B cell (primary cell): ENCODE data around the gene NDC80. TPM values are rescaled to one million over a fixed set of nuclear protein-coding genes. Genes with fewer than 3 reads are reported as not detected.

ENCODE experiments used
- ATAC-seq: fragments of 200-7000 bp; cut with Tn5 transposase; one replicate; pipeline ENCODE4 v1.10.0; 2021; ENCODE audit warnings: low read depth, mild to moderate bottlenecking, moderate number of reproducible peaks, moderate library complexity
- CTCF ChIA-PET: fragments of 350-600 bp; sonication (Branson Sonifier 250); formaldehyde crosslinking; loops from one replicate; lab custom pipeline; 2021; ENCODE audit warnings: antibody characterized with exemption, inconsistent platforms; lab: Charles Lee
- POLR2A ChIA-PET: fragments of 350-600 bp; sonication (Branson Sonifier 250); formaldehyde crosslinking; loops from one replicate; lab custom pipeline; 2021; ENCODE audit warnings: antibody characterized with exemption; lab: Charles Lee
- DNase-seq: peaks from one replicate; pipeline ENCODE4 v3.0.0; 2013
- H2AFZ ChIP-seq: 2 replicates; pipeline ENCODE4 v1.6.1; 2012; ENCODE audit warnings: mild to moderate bottlenecking, low read depth, low read length; ENCODE audit not compliant: insufficient read depth, poor library complexity, severe bottlenecking
- H3K27ac ChIP-seq, 2 donors: 1 replicate in 1 of 2; 2 replicates in 1 of 2; pipeline ENCODE4 v1.5.1; 2012 to 2013; ENCODE audit warnings: low read length in 2 of 2, mild to moderate bottlenecking in 2 of 2, moderate library complexity in 1 of 2
- H3K27me3 ChIP-seq, 4 experiments: fragments of 200-600 bp in 1 of 4; sonication (generic) in 1 of 4; replicated peaks in 1 of 4; 1 replicate in 2 of 4; 2 replicates in 2 of 4; pipeline versions ENCODE4 v1.6.1 to v1.7.0; 2013 to 2016; ENCODE audit warnings: low read length in 3 of 4, mild to moderate bottlenecking in 2 of 4, mixed read lengths in 1 of 4, moderate library complexity in 1 of 4; ENCODE audit not compliant: insufficient read depth in 4 of 4, control insufficient read depth in 3 of 4; ENCODE audit errors: control extremely low read depth in 1 of 4
- H3K36me3 ChIP-seq, 2 experiments: replicated peaks in 1 of 2; 1 replicate in 1 of 2; 2 replicates in 1 of 2; pipeline versions ENCODE4 v1.6.1 to v1.7.1; 2013; ENCODE audit warnings: low read length in 1 of 2; ENCODE audit not compliant: insufficient read depth in 2 of 2, control insufficient read depth in 1 of 2; ENCODE audit errors: control extremely low read depth in 1 of 2, extremely low read depth in 1 of 2
- H3K4me1 ChIP-seq, 2 donors: fragments of 200-600 bp in 1 of 2; sonication (generic) in 1 of 2; 1 replicate in 1 of 2; 2 replicates in 1 of 2; pipeline versions ENCODE4 v1.5.1 to v1.6.1; 2013 to 2017; ENCODE audit warnings: low read length in 2 of 2; ENCODE audit not compliant: control insufficient read depth in 2 of 2, insufficient read depth in 2 of 2
- H3K4me2 ChIP-seq: replicated peaks from 2 replicates; pipeline ENCODE3; 2012; ENCODE audit warnings: mild to moderate bottlenecking, low read depth, low read length; ENCODE audit not compliant: poor library complexity, severe bottlenecking
- H3K4me3 ChIP-seq, 5 experiments: fragments of 200-600 bp in 1 of 5; sonication (generic) in 1 of 5; 1 replicate in 3 of 5; 2 replicates in 2 of 5; pipeline versions ENCODE4 v1.5.1 to v1.7.0; 2011 to 2016; ENCODE audit warnings: low read length in 4 of 5, mild to moderate bottlenecking in 4 of 5, low read depth in 2 of 5, control low read depth in 1 of 5, moderate library complexity in 1 of 5; ENCODE audit not compliant: insufficient read depth in 1 of 5; ENCODE audit errors: control extremely low read depth in 1 of 5, extremely low read depth in 1 of 5
- H3K79me2 ChIP-seq: fragments of 200-600 bp; sonication (generic); one replicate; pipeline ENCODE4 v1.6.0; 2016; ENCODE audit warnings: low read length; ENCODE audit not compliant: control insufficient read depth, insufficient read depth
- H3K9ac ChIP-seq: fragments of 200-600 bp; sonication (generic); 2 replicates; pipeline ENCODE4 v1.6.1; 2017; ENCODE audit warnings: mild to moderate bottlenecking, low read length, moderate library complexity
- H3K9me3 ChIP-seq, 3 donors: one replicate each; pipeline versions ENCODE4 v1.6.1 to v1.7.1; 2013; ENCODE audit warnings: low read length in 2 of 3; ENCODE audit not compliant: control insufficient read depth in 2 of 3, insufficient read depth in 1 of 3; ENCODE audit errors: control extremely low read depth in 1 of 3
- H4K20me1 ChIP-seq: 2 replicates; pipeline ENCODE4 v1.6.0; 2012; ENCODE audit warnings: mild to moderate bottlenecking, low read length; ENCODE audit not compliant: insufficient read depth, control insufficient read depth, poor library complexity, severe bottlenecking
- H3K27ac Mint-ChIP-seq: one replicate; pipeline ENCODE4 v1.8.0; 2021; ENCODE audit warnings: mixed read lengths
- H3K27me3 Mint-ChIP-seq: one replicate; pipeline ENCODE4 v1.8.0; 2021; ENCODE audit warnings: mixed read lengths
- H3K4me1 Mint-ChIP-seq: one replicate; pipeline ENCODE4 v1.8.0; 2021; ENCODE audit warnings: mixed read lengths
- H3K4me3 Mint-ChIP-seq: one replicate; pipeline ENCODE4 v1.8.0; 2021; ENCODE audit warnings: mixed read lengths
- H3K9me3 Mint-ChIP-seq: one replicate; pipeline ENCODE4 v1.8.0; 2022; ENCODE audit warnings: mixed read lengths; ENCODE audit not compliant: insufficient read depth
- EZH2 ChIP-seq: IDR thresholded peaks from 2 replicates; pipeline ENCODE4 v1.6.1; 2012; ENCODE audit warnings: borderline replicate concordance, low read depth, mild to moderate bottlenecking, moderate library complexity, low read length; ENCODE audit not compliant: insufficient read depth, poor library complexity, severe bottlenecking
- WGBS: methylation state at CpG from one replicate; pipeline ENCODE4 v1.1.5; 2013; ENCODE audit warnings: missing lambda C conversion rate; ENCODE audit not compliant: insufficient coverage; 5-methylcytosine and 5-hydroxymethylcytosine counted together
- intact Hi-C: fragments of 100-400 bp; cut with micrococcal nuclease; formaldehyde crosslinking; loops from one replicate; pipeline ENCODE4 v1.10.0; 2022
- polyA plus RNA-seq: library from polyadenylated mRNA; depleted of rRNA; stranded (reverse); fragments of >200 nt; gene quantifications from 2 replicates; pipeline ENCODE4 v1.2.3, GENCODE V29; 2012
- total RNA-seq, 2 donors: library from RNA; stranded (reverse); fragments of 120-200 nt in 1 of 2; gene quantifications; 1 replicate in 1 of 2; 2 replicates in 1 of 2; pipeline versions ENCODE4 v1.2.3 to v1.2.4, GENCODE V29; 2013 to 2022
- TF ChIP-seq, protein P1 (sequence below): fragments of 200-600 bp; IDR thresholded peaks from one replicate; pipeline ENCODE4 v1.8.0; 2022; ENCODE audit warnings: antibody characterized with exemption, mild to moderate bottlenecking

The NDC80 gene
- total and polyA plus RNA-seq, 2 donors (not counting 1 experiment from before 2014, with no cell fraction given) = 1.3 to 3.9 TPM

DNA sequence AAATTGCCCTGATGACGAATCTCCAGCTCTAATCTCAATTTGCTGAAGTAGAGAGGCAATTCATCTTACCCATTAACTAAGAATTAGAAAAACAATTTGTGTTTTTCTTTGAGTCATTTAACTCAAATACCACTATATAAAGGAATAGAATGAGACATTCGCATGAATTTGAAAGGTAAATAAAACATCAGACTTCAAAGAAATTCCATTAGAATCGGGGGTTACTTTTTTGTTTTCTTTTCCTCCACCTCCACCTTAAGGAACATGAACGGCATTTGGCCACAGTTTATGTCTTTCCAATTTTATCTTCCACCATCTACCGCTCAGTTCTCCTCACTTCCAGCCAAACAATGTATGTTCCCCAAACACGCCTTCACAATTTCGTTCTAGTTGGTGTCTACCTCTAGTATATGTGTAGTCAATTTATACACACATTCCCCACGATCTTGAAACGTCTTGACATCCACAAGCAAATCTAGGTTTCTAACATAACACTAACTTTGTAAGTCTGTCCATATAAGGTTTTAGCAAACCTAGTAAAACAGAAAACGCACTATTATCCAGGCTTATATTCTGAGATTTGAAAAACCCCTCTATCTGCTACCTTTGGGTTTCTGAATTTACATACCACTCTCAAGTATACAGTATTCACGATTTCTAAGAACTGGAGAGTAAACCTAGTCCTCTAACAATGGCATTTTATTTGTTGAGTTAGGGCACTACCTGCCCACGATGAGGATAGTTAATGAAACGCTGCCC is 83.0 kb downstream of the NDC80 start:
- Mint-ChIP-seq H3K4me3 (peak overlapping the region; percentile 98), H3K27ac (peak overlapping the region; percentile 98), H3K4me1 (peaks cover 33% of the 10 kb centered on the region), H3K27me3 (no peaks in the 10 kb centered on the region), H3K9me3 (no peaks in the 10 kb centered on the region)
- Histone ChIP-seq H3K4me1 (peaks cover 28 to 29% of the 10 kb centered on the region in 2 donors), H3K27me3 (no peaks in the 10 kb centered on the region), H3K9me3 (no peaks in the 10 kb centered on the region), H3K4me3 (peak overlapping the region; percentile 78 to 96 (median 83)), H3K27ac (peak overlapping the region; percentile 97 to 100), H4K20me1 (peaks cover 24% of the 10 kb centered on the region), H3K36me3 (peaks cover 0 to 3% of the 10 kb centered on the region in 2 experiments), H2AFZ (peak overlapping the region; percentile 80), H3K9ac (peak overlapping the region; percentile 97), H3K79me2 (peaks cover 35% of the 10 kb centered on the region), H3K4me2 (peak overlapping the region; percentile 75)
- no peak for DNase-seq
- ChIA-PET CTCF (interaction anchor here (0.5 to 5.9 kb wide), 6 partner anchors 12 to 83 kb away, joined by 3 to 88 read pairs (median 7); partner anchors contain the start of genes METTL4 and NDC80), POLR2A (interaction anchor here (0.5 to 5.0 kb wide), 8 partner anchors 12 to 83 kb away, joined by 3 to 166 read pairs (median 9); partner anchors contain the start of genes METTL4 and NDC80)
- 100% methylated on average over 2 of the region's 13 CpGs for WGBS
- no peak for ATAC-seq
- no peak for TF ChIP-seq EZH2
- TF ChIP-seq, protein P1, sequence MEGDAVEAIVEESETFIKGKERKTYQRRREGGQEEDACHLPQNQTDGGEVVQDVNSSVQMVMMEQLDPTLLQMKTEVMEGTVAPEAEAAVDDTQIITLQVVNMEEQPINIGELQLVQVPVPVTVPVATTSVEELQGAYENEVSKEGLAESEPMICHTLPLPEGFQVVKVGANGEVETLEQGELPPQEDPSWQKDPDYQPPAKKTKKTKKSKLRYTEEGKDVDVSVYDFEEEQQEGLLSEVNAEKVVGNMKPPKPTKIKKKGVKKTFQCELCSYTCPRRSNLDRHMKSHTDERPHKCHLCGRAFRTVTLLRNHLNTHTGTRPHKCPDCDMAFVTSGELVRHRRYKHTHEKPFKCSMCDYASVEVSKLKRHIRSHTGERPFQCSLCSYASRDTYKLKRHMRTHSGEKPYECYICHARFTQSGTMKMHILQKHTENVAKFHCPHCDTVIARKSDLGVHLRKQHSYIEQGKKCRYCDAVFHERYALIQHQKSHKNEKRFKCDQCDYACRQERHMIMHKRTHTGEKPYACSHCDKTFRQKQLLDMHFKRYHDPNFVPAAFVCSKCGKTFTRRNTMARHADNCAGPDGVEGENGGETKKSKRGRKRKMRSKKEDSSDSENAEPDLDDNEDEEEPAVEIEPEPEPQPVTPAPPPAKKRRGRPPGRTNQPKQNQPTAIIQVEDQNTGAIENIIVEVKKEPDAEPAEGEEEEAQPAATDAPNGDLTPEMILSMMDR = no peak
- intact Hi-C loops = loop anchor here (10.0 kb wide), 2 partner anchors 790 to 940 kb away; no protein-coding TSS in a partner anchor

DNA sequence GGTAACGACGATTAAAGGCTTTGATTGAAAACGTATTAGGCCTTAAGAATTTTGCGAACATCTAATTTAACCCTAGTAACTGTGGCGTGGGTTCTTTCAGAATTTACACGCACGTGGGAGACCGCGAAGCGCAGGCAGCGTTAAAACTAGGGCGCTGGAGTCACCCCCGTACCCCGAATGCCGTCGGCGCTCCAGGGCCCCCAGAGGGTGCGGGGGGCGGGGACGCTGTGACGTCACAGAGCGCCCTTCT is 83.5 kb downstream of the NDC80 start:
- intact Hi-C loops = loop anchor here (1.0 to 10.0 kb wide), 9 partner anchors 14 to 940 kb away; partner anchors contain the start of genes EMILIN2, LPIN2, METTL4 and NDC80
- Histone ChIP-seq H3K9ac (peak overlapping the region; percentile 97), H3K4me1 (peaks cover 32 to 33% of the 10 kb centered on the region in 2 donors), H3K4me3 (peak overlapping the region; percentile 78 to 96 (median 83)), H3K9me3 (no peaks in the 10 kb centered on the region), H3K4me2 (peak overlapping the region; percentile 75), H3K79me2 (peaks cover 41% of the 10 kb centered on the region), H3K27me3 (no peaks in the 10 kb centered on the region), H3K36me3 (peaks cover 0 to 3% of the 10 kb centered on the region in 2 experiments), H3K27ac (peak overlapping the region; percentile 97 to 100), H4K20me1 (peaks cover 24% of the 10 kb centered on the region), H2AFZ (peak overlapping the region; percentile 80)
- ATAC-seq (peak; percentile 42), DNase-seq (peak; percentile 93)
- POLR2A ChIA-PET = interaction anchor here (0.5 to 5.0 kb wide), 8 partner anchors 13 to 84 kb away, joined by 3 to 166 read pairs (median 8); partner anchors contain the start of genes METTL4 and NDC80
- WGBS = under 1% methylated on average over 18 of the region's 22 CpGs
- peak overlapping the region; percentile 98 for H3K27ac Mint-ChIP-seq
- peak overlapping the region; percentile 98 for H3K4me3 Mint-ChIP-seq
- no peaks in the 10 kb centered on the region for H3K9me3 Mint-ChIP-seq
- no peak for TF ChIP-seq EZH2
- CTCF ChIA-PET = interaction anchor here (1.7 to 5.9 kb wide), 3 partner anchors 16 to 330 kb away, joined by 3 to 88 read pairs (median 40); partner anchors contain the start of genes METTL4 and NDC80
- no peaks in the 10 kb centered on the region for H3K27me3 Mint-ChIP-seq
- H3K4me1 Mint-ChIP-seq = peaks cover 37% of the 10 kb centered on the region
